Peyer's patch (tissue), 4 donors: ENCODE data around the gene PTPN4.

ENCODE experiments used
- CTCF ChIP-seq, 6 experiments: fragments of 450-650 bp in 4 of 6; fragments of 200-600 bp in 2 of 6; sonication (generic) in 1 of 6; IDR thresholded peaks; one replicate each; pipeline ENCODE4 v1.5.1; 2017 to 2019; ENCODE audit warnings: antibody characterized with exemption in 6 of 6, mild to moderate bottlenecking in 3 of 6, moderate library complexity in 1 of 6
- POLR2A ChIP-seq, 2 donors: fragments of 450-650 bp; IDR thresholded peaks; one replicate each; pipeline ENCODE4 v1.5.1; 2017; ENCODE audit warnings: antibody characterized with exemption in 2 of 2, mild to moderate bottlenecking in 2 of 2, moderate library complexity in 2 of 2

GRCh38 chr2:120014226-120014980 is 254.7 kb downstream of the PTPN4 start:
- TF ChIP-seq CTCF (IDR thresholded peaks at IDR 0.05) (no peak), POLR2A (IDR thresholded peaks at IDR 0.05) (no peak)
